NCI-H2171 treated with DMSO at 0.1 percent for 48 hours (cell line): Measurements from ENCODE around the gene CACNB4.

Experiments used
- DNase-seq: peaks from one replicate; lab custom pipeline; 2025; lab: John Stamatoyannopoulos, UW

The CACNB4 gene

DNA sequence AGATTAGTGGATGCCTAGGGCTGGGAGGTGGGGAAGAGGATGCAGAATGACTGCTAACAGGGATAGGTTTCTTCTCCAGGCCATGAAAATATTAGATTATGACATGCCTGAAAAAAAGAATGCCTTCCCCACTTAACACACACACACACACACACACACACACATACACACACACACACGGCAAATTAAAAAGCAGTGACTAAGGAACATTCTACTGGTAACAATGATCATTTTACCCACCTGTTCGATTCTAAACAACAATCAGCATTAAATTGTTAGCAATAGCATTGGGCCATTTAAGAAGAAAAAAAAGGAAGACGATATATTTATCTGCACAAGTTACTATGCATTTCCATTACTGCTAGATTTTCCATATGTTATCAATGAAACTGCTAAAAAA, 10.8 kb downstream of the CACNB4 start:
- no peak for DNase-seq

DNA sequence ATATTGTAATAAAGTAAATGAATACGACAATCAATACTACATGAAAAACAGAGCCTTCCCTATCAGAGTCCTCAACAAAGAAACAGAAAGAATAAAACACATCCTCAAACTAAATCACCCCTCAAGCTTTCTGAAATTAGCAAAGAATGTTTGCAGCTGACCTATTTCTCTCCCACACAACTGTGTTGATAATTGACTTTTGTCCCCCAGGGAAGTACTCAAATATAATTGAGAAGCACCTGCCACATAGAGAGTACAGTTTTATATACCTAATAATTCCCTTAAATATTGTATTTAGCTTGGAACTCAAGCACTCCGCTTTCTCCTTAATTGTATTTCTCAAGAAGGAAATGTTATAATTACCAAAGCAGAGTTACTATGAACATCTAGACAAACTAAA, 12.6 kb downstream of the CACNB4 start:
- DNase-seq = peak; percentile 12

- no peak for DNase-seq
Measured at GRCh38 chr2:152084076-152084475, 14.8 kb downstream of the CACNB4 start.

GRCh38 chr2:152083202-152083875, 15.5 kb downstream of the CACNB4 start:
- no peak for DNase-seq

GRCh38 chr2:152078662-152079061, 20.2 kb downstream of the CACNB4 start:
- no peak for DNase-seq

- DNase-seq = no peak
Measured at GRCh38 chr2:152078023-152078422, 20.8 kb downstream of the CACNB4 start.

GRCh38 chr2:152075461-152076050, 23.3 kb downstream of the CACNB4 start:
- DNase-seq = no peak

DNA sequence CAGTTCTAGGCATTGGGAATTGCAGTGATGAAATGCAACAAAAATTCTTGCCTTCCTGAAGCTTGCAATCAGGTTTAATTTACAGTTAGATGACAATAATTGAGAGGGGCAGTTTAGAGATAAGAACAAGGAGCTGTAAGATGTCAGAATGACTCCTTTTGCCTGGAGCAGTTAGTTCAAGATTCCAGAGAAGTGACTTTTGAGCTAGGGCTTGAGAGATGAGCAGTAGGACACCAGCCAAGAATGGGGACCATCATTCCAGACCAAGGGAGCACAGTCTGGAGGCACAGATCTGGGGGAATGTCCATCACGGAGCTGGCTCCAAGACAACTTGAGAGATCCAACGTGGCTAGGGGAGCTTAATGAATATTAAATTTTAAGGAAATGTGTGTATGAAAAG, 26.8 kb downstream of the CACNB4 start:
- no peak for DNase-seq

GRCh38 chr2:152071518-152071917, 27.3 kb downstream of the CACNB4 start:
- DNase-seq = no peak

DNA sequence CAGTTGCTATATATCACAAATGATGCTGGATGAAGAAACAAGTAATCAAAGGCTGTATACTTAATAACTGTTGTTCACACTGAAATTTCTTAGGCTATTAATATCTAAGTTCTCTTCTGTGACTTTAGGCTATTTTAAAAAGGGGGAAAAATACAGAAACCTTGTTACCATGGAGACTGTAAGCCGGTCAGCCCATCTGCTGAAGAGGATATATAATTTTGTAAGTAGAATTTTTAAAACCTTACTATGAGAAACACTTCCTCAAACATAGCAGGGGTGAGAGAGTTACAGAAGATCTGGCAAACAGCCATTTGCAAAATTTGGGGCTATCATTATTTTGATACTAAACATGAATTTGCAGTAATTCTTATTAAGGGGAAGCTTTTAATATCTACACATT, 27.8 kb downstream of the CACNB4 start:
- no peak for DNase-seq

DNA sequence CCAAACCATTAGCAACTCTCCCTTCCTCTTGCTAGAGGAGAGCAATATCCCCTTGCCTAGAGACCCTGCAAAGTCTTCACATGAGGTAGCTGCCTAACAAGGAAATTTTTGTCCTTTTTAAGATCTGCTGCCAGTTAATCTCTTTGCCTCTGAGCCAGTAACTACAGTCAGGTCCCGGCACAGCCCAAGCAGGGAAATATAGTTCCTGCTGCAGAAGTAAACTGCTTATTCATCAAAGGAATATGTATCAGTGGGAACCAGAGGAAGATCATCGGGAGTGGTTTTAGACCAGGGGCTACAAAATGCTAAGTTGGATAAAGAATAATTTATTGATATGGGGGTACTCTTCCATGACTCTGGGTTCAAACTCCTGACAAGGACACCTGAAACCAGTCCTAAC, 30.6 kb downstream of the CACNB4 start:
- no peak for DNase-seq

DNA sequence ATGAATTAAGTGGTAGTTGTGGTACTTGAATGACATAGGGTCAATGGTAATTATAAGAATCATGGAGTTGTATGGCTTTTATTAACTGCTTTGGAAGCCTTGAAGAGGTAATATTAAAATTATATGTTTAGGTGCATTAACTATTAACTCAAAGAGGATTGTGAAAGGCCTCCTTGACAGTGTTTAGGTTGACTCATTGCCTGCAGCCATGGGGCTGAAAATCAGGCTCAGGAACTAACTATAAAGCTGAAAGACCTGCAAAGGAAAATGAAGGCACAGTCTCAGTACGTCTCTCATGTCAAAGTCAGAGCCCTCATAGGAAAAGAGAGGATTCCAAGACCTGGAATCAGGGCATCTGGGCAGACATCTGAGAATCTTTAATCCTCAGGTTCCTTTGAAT, 31.0 kb downstream of the CACNB4 start:
- DNase-seq = no peak

DNA sequence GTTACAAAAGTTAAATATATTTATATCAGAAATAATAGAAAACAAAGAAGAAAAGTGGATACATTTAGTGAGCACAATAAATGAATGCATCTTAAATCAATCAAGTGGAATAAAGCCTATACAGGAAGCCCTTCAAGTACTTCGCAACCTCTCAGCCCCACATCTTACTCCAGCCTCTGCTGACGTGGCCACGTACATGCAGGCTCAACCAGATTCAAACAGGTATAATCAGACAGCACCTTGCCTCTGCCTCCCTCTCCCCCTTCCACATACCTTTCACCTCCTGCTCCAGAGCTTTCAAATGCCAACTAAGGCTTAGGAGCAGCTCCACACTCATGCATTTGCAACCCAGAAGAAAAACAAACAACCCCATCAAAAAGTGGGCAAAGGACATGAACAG, 32.9 kb downstream of the CACNB4 start:
- DNase-seq = no peak

- DNase-seq = no peak
Measured at GRCh38 chr2:152064001-152064400, 34.8 kb downstream of the CACNB4 start.

DNA sequence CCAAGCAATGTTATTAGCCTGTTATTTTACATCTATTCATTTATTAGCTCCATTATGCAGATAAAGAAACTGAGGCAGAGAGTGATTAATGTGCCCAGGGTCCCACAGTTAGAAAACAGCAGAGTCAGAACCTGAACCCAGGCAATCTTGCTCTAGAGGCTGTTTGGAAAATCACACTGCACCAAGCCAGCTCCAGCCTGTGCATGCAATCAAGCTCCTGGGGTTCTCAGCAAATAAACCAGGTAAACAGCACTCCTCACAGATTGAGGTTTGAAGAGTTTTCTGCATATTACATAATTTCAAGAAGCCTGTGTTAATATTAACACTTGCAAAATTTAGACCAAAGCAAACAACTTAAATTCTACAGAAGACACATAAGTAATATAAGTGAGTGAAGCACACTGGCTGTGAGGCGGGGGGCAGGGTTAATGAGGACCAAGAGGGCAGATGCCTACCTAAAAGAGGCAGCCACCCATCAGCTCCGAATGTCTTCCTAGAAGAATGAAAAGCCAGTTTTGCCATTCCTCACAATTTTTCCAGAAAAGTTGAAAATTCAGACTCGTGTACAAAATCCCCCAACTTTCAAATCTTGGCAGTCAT, 35.4 kb downstream of the CACNB4 start:
- no peak for DNase-seq

DNA sequence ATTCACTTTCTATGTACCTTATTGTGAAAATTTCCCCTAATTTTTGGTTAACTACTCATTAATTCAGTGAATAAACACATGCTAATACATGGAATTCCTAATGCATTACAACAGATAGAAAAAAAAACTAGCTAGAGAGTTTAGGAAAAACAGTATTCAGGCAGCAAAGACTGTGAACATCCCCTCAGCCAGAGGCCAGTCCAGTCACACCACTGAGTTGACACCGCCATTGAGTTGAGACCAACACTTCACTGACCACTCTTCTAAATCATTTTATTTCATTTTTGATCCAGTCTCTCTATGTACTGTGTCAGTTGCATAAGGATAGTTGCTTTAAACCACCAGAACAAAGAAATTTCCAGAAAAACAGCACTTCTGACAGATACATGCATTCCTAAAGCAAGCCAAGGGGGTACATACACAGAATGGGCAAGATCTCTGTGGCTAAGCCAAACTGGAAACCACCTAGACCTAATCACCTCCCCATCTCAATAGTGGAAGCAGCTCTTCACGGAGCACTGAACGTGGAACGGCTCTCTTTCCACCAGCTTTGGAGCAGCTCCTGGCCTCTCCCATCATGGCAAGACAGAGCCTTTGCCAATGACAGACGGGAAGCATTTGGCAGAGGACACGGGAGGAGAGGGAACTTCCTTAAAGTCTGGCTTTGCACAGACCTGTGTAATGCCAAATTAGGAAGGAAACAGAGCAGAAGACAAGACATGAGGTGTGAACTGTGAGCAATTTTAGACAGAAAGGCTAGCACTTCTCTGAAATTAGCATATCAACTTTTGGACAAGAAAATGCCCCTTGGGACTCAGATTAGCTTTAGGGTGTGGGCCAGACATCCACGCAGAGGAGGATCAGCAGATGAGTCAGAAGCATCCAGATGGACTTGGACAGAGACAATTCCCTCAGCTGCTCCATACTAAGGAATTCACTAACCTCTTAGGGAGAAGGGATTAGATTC, 36.4 kb downstream of the CACNB4 start:
- peak; percentile 33 for DNase-seq

- no peak for DNase-seq
Measured at GRCh38 chr2:152061383-152061782, 37.5 kb downstream of the CACNB4 start.

GRCh38 chr2:152058655-152059054, 40.2 kb downstream of the CACNB4 start:
- DNase-seq = no peak

GRCh38 chr2:152056418-152056817, 42.4 kb downstream of the CACNB4 start:
- DNase-seq = no peak

DNA sequence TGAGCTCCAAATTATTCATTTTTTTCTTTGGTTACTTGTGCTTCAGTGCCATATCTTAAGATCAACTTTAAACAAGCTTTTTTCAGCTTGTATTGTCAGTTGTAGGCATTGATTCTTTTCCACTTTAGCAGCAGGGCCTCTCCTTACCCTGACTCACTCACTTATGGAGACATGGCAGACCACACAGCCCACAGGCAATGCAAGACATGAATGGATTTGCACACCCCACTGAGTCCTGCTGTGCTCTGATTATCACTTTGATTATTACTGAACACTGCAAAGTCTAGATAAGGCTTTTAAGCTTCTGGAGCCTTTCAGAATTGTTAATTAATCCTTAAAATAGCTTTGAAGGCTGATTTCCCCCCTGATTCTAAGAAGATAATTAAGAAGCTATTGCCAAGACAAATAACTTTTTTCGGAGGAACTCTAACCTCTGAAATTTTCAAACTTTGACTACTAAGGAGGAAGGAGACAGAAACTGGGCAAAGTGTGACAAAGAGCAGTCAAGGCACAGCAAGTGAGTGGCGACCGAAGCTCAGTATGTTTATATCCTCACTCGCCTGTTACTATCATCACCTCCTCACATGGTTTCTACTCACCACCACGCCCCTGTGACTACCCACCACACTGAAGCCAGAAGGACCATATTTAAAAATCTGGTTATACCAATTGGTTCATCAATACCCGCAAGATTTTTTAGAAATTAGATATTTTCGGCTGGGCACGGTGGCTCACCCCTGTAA, 43.3 kb downstream of the CACNB4 start:
- DNase-seq = no peak

GRCh38 chr2:152054593-152054992, 44.3 kb downstream of the CACNB4 start:
- no peak for DNase-seq

GRCh38 chr2:152051436-152051835, 47.4 kb downstream of the CACNB4 start:
- no peak for DNase-seq
